HEK293T (cell line): ENCODE measurements around the gene MAN1C1.

Experiments
- BHLHE40 ChIP-seq: fragments of 450-650 bp; IDR thresholded peaks from 2 replicates; pipeline ENCODE4 v1.6.1; 2016; ENCODE audit warnings: mild to moderate bottlenecking, moderate library complexity, borderline replicate concordance
- ELF4 ChIP-seq: fragments of 450-650 bp; IDR thresholded peaks from 2 replicates; pipeline ENCODE4 v1.6.1; 2017; ENCODE audit warnings: antibody characterized with exemption
- FOXA1 ChIP-seq: fragments of 450-650 bp; IDR thresholded peaks from 2 replicates; pipeline ENCODE4 v1.6.1; 2016; ENCODE audit warnings: mild to moderate bottlenecking
- FOXK2 ChIP-seq: fragments of 450-650 bp; IDR thresholded peaks from 2 replicates; pipeline ENCODE4 v1.6.1; 2016; ENCODE audit warnings: mild to moderate bottlenecking
- FOXM1 ChIP-seq: fragments of 450-650 bp; IDR thresholded peaks from 2 replicates; pipeline ENCODE4 v1.6.1; 2017; ENCODE audit warnings: mild to moderate bottlenecking, borderline replicate concordance
- LEF1 ChIP-seq: fragments of 450-650 bp; IDR thresholded peaks from 2 replicates; pipeline ENCODE4 v1.6.1; 2017; ENCODE audit warnings: mild to moderate bottlenecking, borderline replicate concordance
- PKNOX1 ChIP-seq: fragments of 450-650 bp; IDR thresholded peaks from 2 replicates; pipeline ENCODE4 v1.6.1; 2016
- TARDBP ChIP-seq: fragments of 450-650 bp; IDR thresholded peaks from 2 replicates; pipeline ENCODE4 v1.6.1; 2016
- ZNF384 ChIP-seq: fragments of 450-650 bp; IDR thresholded peaks from 2 replicates; pipeline ENCODE4 v1.6.1; 2016

GRCh38 chr1:25779894-25780293 is 163.3 kb downstream of the MAN1C1 start:
- TF ChIP-seq ELF4 (no peak), LEF1 (no peak), FOXM1 (no peak), BHLHE40 (no peak), FOXA1 (no peak), ZNF384 (no peak), TARDBP (no peak), FOXK2 (no peak), PKNOX1 (no peak)
